ENCODE results near the gene LMBR1L.

LMBR1L gene

GRCh38 chr12:49055978-49056754 is 54.5 kb downstream of the LMBR1L start:
- no peak for TF ChIP-seq GATA2 (IDR thresholded peaks at IDR 0.05; ENCODE audit: low read depth, low read length)
- TF ChIP-seq GATA3 (IDR thresholded peaks at IDR 0.05; ENCODE audit: low read depth, low read length), result no peak

DNA sequence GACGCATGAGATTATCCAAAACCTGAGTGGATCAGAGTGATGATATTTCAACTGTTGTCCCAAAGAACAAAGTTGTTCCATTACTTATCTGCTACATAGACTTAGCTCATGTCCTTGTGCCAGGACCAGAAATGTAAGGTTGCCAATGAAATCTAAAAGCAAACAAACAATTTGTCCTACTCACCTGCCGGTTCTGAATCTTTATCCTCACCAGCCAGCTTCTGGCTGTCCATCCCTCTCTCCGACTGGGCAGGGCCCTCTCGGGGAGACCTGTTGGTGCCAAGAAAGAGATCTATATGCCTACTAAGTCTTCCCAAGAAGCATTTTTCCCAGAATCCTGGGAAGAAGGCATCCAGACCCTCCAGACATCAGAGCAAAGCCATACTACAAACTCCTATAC is 55.6 kb downstream of the LMBR1L start:
- TF ChIP-seq GATA2 (IDR thresholded peaks at IDR 0.05; ENCODE audit: low read depth, low read length), result no peak
- TF ChIP-seq GATA3 (IDR thresholded peaks at IDR 0.05; ENCODE audit: low read depth, low read length), result no peak

GRCh38 chr12:49054524-49054923 is 56.1 kb downstream of the LMBR1L start:
- no peak for TF ChIP-seq GATA2 (IDR thresholded peaks at IDR 0.05; ENCODE audit: low read depth, low read length)
- no peak for TF ChIP-seq GATA3 (IDR thresholded peaks at IDR 0.05; ENCODE audit: low read depth, low read length)

GRCh38 chr12:49054096-49054495 is 56.6 kb downstream of the LMBR1L start:
- TF ChIP-seq GATA2 (IDR thresholded peaks at IDR 0.05; ENCODE audit: low read depth, low read length), result no peak
- TF ChIP-seq GATA3 (IDR thresholded peaks at IDR 0.05; ENCODE audit: low read depth, low read length), result no peak

- TF ChIP-seq GATA3 (IDR thresholded peaks at IDR 0.05; ENCODE audit: low read depth, low read length), result no peak
- TF ChIP-seq GATA2 (IDR thresholded peaks at IDR 0.05; ENCODE audit: low read depth, low read length), result no peak
Measured at GRCh38 chr12:49052451-49053208, 58.0 kb downstream of the LMBR1L start.

GRCh38 chr12:49051777-49052438 is 58.7 kb downstream of the LMBR1L start:
- TF ChIP-seq GATA2 (IDR thresholded peaks at IDR 0.05; ENCODE audit: low read depth, low read length), result no peak
- no peak for TF ChIP-seq GATA3 (IDR thresholded peaks at IDR 0.05; ENCODE audit: low read depth, low read length)

DNA sequence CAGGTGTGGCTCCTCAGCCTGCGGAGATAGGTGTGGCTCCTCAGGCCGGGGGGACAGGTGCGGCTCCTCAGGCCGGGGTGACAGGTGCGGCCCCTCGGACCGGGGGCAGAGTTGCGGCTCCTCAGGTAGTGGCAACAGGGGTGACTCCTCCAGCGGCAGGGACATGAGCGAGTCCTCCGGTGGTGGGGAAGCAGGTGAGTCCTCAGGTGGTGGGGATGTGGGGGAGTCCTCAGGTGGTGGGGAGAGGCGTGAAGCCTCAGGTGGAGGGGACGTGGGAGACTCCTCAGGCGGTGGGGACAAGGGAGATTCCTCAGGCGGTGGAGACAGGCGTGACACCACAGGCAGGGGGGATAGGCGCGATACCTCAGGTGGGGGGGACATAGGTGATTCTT is 59.3 kb downstream of the LMBR1L start:
- no peak for TF ChIP-seq GATA2 (IDR thresholded peaks at IDR 0.05; ENCODE audit: low read depth, low read length)
- TF ChIP-seq GATA3 (IDR thresholded peaks at IDR 0.05; ENCODE audit: low read depth, low read length), result no peak

DNA sequence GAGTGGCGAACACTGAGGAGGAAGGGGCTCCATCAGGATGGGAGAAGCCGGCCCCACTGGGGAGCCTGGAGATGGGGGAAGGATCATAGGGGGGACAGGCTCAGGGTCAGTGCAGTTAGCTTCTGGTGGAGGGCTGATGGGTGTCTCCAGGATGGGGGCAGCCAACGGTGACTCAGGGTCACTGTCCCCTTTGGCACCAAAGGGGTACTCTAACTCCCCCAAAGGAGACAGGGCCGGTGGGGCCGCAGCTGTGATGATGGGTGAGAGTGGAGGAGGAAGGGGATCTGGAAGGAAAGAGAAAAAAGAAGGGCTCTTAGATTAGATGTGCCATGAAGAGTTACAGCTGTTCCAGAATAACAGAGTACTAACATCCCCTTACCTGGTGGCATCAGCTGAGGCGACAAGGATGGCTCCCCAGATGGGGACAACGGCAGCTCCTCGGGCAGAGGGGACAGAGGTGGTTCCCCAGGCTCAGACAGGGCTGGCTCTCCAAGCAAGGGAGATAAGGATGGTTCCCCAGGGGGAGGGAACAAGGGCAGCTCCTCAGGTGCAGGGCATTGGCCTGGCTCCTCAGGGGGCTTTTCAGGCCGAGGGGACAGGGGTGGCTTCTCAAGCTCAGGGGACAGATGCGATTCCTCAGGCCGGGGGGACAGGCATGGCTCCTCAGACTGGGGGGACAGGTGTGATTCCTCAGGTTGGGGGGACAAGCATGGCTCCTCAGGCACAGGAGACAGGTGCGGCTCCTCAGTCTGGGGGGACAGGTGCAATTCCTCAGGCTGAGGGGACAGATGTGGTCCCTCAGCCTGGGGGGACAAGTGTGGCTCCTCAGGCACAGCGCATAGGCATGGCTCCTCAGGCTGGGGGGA is 59.9 kb downstream of the LMBR1L start:
- TF ChIP-seq GATA3 (IDR thresholded peaks at IDR 0.05; ENCODE audit: low read depth, low read length), result no peak

GRCh38 chr12:49049566-49050224 is 61.0 kb downstream of the LMBR1L start:
- TF ChIP-seq GATA2 (IDR thresholded peaks at IDR 0.05; ENCODE audit: low read depth, low read length) (no peak), GATA3 (IDR thresholded peaks at IDR 0.05; ENCODE audit: low read depth, low read length) (no peak)

DNA sequence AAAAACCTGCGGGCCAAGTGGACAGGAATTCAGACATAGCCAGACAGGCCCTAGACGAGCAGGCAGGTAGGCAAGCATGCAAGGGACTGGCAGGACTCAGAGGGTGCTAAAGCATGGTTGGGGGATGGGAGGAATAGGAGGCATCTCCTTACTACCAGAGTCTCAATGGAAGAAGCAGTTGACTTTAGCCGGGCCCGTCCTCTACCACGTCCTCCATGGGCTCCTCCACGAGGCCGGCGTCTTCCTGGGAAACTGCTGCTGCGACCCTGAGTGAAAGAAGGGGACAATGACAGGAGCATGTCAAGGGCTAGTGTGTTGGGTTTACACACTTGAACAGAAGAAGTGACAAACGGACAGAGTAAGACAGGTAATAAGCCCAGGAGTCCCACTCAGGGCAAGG is 61.7 kb downstream of the LMBR1L start:
- TF ChIP-seq GATA2 (IDR thresholded peaks at IDR 0.05; ENCODE audit: low read depth, low read length) (no peak), GATA3 (IDR thresholded peaks at IDR 0.05; ENCODE audit: low read depth, low read length) (no peak)
